ENCODE results near the gene IGSF9. TPM values are rescaled to one million over a fixed set of nuclear protein-coding genes. Genes with fewer than 3 reads are reported as not detected.

The IGSF9 gene
- total and polyA plus RNA-seq, 2 experiments from 2014 or later = 10.3 to 27.6 TPM

- ATAC-seq (no peak), DNase-seq (ENCODE audit: low spot score) (no peak)
- no peaks in the 10 kb centered on the region for H3K36me3 ChIP-seq (ENCODE audit: insufficient read depth)
- no peaks in the 10 kb centered on the region for H3K27me3 ChIP-seq (ENCODE audit: insufficient read depth)
- H4K20me1 ChIP-seq (replicated peaks; ENCODE audit: insufficient read depth) = no peaks in the 10 kb centered on the region
- H3F3A ChIP-seq (replicated peaks; ENCODE audit: low read depth) = no peaks in the 10 kb centered on the region
- TF ChIP-seq JUNB (IDR thresholded peaks at IDR 0.05; ENCODE audit: unreplicated experiment) (no peak), ZNF462 (CRISPR knock-in tag; IDR thresholded peaks at IDR 0.05) (no peak), CREB1 (CRISPR knock-in tag; IDR thresholded peaks at IDR 0.05; ENCODE audit: low read depth) (no peak), ZNF114 (CRISPR knock-in tag; IDR thresholded peaks at IDR 0.05) (no peak), STAT1 (IDR thresholded peaks at IDR 0.05; ENCODE audit: unreplicated experiment) (no peak), ETS1 (IDR thresholded peaks at IDR 0.05) (no peak), ZNF331 (CRISPR knock-in tag; IDR thresholded peaks at IDR 0.05; ENCODE audit: low read depth) (no peak), CTCF (conservative IDR thresholded peaks at IDR 0.05; ENCODE audit: low read depth in 2 of 2) (no peak)
- peaks cover 9% of the 10 kb centered on the region; the same call in 1 of the 2 replicates for H3K4me1 ChIP-seq (ENCODE audit: insufficient read depth)
- H3K79me2 ChIP-seq (replicated peaks; ENCODE audit: insufficient read depth) = no peaks in the 10 kb centered on the region
- Mint-ChIP-seq H3K36me3 (ENCODE audit: low read depth) (no peaks in the 10 kb centered on the region), H3K4me1 (peaks cover 2% of the 10 kb centered on the region), H3K9me3 (no peaks in the 10 kb centered on the region), H3K27me3 (ENCODE audit: insufficient read depth, low read depth, poor library complexity) (peaks cover 4% of the 10 kb centered on the region), H3K4me3 (no peak overlapping the region), H3K27ac (no peak overlapping the region)
- no peak overlapping the region for H3K4me2 ChIP-seq
- no peaks in the 10 kb centered on the region for H3K9me2 ChIP-seq (ENCODE audit: insufficient read depth)
- no peak overlapping the region for H3K4me3 ChIP-seq
- no peak overlapping the region for H3K27ac ChIP-seq (ENCODE audit: low read depth)
- no peak overlapping the region for H2AFZ ChIP-seq
These were observed 16.2 kb upstream of the IGSF9 start for GRCh38 chr1:159961636-159962035.
